Neutrophil (primary cell): ENCODE data around the gene RPL10A.

Experiments
- H3K27ac ChIP-seq: fragments of 200-600 bp; sonication (generic); 2 replicates; pipeline ENCODE4 v1.5.1; 2016; ENCODE audit warnings: mild to moderate bottlenecking, moderate library complexity
- H3K27me3 ChIP-seq: fragments of 200-600 bp; sonication (generic); 2 replicates; pipeline ENCODE4 v1.6.0; 2016; ENCODE audit warnings: mild to moderate bottlenecking
- H3K36me3 ChIP-seq: fragments of 200-600 bp; sonication (generic); 2 replicates; pipeline ENCODE4 v1.5.1; 2017
- H3K4me1 ChIP-seq, 2 experiments: fragments of 200-600 bp in 1 of 2; sonication (generic) in 1 of 2; 1 replicate in 1 of 2; 2 replicates in 1 of 2; pipeline versions ENCODE4 v1.5.1 to v1.6.1; 2013 to 2016; ENCODE audit warnings: low read depth in 1 of 2, low read length in 1 of 2, mild to moderate bottlenecking in 1 of 2, moderate library complexity in 1 of 2; ENCODE audit not compliant: control insufficient read depth in 1 of 2, insufficient read depth in 1 of 2
- H3K4me3 ChIP-seq, 2 experiments: fragments of 200-600 bp in 1 of 2; sonication (generic) in 1 of 2; 1 replicate in 1 of 2; 2 replicates in 1 of 2; pipeline ENCODE4 v1.5.1; 2013 to 2016; ENCODE audit warnings: low read depth in 1 of 2, low read length in 1 of 2, mild to moderate bottlenecking in 1 of 2, moderate library complexity in 1 of 2
- H3K9me3 ChIP-seq: fragments of 200-600 bp; sonication (generic); 2 replicates; pipeline ENCODE4 v1.5.1; 2016
- CTCF ChIP-seq: fragments of 200-600 bp; sonication (generic); IDR thresholded peaks from 2 replicates; pipeline ENCODE4 v1.5.1; 2016; ENCODE audit warnings: antibody characterized with exemption

The RPL10A gene

DNA sequence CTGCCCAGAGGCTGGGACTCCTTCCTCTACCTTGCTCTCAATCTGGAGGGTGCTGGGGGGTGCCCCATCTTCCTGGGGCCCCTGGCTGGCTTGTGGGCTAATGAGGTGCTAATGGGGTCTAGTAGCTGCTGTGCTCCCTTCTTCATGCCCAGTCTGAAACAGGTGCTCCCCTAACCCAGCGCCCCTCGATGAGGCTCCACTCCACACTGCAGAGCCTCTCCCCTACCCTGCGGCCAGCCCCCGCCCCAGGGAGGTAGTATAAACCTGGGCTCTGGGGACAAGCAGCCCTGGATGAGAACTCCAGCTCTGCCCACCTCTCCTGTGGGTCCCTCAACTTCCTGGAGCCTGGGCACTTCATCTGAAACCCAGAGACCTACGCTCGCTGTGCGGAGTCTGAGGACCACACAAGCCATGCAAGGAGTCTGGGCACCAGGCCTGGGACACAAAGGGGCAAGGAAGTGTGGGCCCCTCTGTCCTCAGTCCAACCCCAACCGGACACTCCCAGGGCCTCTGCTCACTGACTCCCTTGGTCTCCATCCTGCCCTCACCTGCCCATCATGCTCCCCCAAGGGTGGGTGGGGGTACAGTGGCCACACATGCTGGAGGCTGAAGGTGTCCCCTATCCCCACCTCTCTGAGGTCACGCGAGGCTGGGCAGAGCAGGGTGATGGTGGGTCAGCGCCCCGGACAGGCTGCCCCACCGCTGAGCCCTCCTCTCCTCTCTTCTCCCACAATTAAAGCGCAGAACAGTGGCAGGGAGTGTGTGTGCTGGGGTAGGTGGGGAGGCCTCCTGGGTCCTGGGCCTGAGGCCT is 6.1 kb downstream of the RPL10A start:
- H3K4me3 ChIP-seq: no peak overlapping the region
- H3K27ac ChIP-seq: no peak overlapping the region
- no peak for TF ChIP-seq CTCF
- no peaks in the 10 kb centered on the region for H3K9me3 ChIP-seq
- H3K27me3 ChIP-seq: no peaks in the 10 kb centered on the region
- H3K36me3 ChIP-seq: no peaks in the 10 kb centered on the region
- H3K4me1 ChIP-seq: peaks cover 5 to 6% of the 10 kb centered on the region in 2 experiments

DNA sequence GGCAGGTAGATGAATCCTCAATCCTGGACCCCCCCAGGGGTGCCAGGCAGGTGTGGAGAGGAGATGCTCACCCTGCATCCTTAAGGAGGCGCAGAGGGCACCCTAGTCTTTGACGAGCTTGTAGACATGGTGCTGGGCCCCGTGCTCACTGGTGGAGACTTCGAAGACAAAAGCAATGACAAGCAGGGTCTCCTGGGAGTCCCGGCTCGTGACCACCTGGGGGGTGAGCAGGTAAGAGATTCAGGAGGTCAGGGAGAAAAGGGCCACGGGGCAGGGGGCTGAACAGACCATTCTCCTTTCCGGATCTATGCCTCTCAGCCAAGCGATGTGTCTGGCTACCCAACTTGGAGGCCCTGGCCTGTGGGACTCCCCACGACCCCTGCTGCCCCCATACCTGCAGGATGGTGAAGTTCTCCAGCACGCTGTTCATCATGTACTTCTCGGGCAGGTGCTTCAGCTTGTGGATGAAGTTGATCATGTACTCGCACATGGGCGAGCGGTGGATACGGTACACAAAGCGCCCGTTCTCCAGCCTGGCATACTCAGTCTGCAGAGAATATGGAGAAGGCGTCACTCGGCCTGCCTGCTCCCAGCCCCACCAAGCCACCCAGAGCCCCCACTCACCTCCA is 6.9 kb downstream of the RPL10A start:
- Histone ChIP-seq H3K9me3 (no peaks in the 10 kb centered on the region), H3K4me3 (no peak overlapping the region), H3K27ac (no peak overlapping the region), H3K36me3 (no peaks in the 10 kb centered on the region), H3K27me3 (no peaks in the 10 kb centered on the region), H3K4me1 (no peaks in the 10 kb centered on the region)
- TF ChIP-seq CTCF: no peak

DNA sequence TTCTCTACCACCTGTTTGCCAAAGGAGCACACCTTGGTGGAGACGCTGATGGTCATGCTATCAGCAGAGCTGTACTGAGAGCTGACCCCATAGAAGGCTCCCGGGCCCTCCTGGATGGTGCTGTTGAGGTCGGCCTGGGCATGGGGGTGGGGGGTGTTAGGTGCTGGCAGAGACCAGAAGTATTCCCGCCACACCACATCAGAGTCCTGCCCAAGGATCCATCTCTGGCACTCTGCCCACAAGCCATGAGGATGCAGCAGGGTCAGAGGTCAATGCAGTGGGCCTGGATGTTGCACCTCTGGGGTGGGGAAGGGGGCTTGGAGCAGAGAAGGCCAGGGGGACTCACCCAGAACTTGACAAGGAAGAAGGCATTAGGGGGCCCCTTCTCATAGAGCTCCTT is 7.4 kb downstream of the RPL10A start:
- H3K4me1 ChIP-seq: no peaks in the 10 kb centered on the region
- H3K27ac ChIP-seq: no peak overlapping the region
- H3K9me3 ChIP-seq: no peaks in the 10 kb centered on the region
- no peak for TF ChIP-seq CTCF
- H3K36me3 ChIP-seq: no peaks in the 10 kb centered on the region
- H3K27me3 ChIP-seq: no peaks in the 10 kb centered on the region
- no peak overlapping the region for H3K4me3 ChIP-seq

DNA sequence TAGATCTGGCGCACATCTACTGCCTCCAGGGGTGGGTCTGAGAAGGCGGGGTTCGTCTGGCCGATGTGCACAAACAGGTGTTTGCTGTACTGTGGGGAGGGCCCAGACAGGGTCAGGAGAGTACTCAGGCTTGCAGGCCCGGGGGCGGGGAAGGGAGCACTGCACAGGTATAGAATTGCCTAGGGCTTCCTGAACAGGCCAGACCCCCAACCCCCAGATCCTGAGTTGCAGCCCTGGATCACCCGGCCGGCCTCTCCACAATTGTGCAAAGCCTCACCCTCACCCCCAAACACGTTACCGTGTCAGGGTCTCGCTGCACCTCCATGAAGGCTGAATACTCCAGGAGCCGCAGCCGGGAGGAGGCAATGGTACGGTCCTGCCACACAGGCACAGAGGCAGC is 7.8 kb downstream of the RPL10A start:
- no peaks in the 10 kb centered on the region for H3K4me1 ChIP-seq
- H3K36me3 ChIP-seq: no peaks in the 10 kb centered on the region

DNA sequence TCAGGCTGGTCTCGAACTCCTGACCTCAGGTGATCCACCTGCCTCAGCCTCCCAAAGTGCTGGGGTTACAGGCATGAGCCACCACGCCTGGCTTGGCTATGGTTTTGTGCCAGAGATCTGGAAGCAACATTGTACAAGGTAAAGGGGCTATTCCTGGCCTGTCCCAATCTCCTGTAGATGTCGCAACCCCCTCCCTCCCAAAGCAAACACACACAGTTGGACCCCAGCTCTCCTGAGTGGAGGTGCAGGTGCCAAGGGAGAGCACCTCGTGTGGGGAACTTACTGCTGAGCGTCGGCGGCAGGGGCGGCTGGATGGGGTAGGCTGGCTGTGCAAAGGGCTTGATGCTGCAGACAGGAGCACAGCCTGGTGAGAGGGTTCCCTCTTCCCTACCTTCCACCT is 8.8 kb downstream of the RPL10A start:
- H3K27ac ChIP-seq: no peak overlapping the region
- H3K4me1 ChIP-seq: no peaks in the 10 kb centered on the region
- H3K36me3 ChIP-seq: no peaks in the 10 kb centered on the region
- H3K4me3 ChIP-seq: no peak overlapping the region
- no peaks in the 10 kb centered on the region for H3K27me3 ChIP-seq
- no peak for TF ChIP-seq CTCF
- H3K9me3 ChIP-seq: no peaks in the 10 kb centered on the region

More for the DNA sequence above, 7.8 kb downstream of the RPL10A start:
- no peaks in the 10 kb centered on the region for H3K9me3 ChIP-seq
- no peak overlapping the region for H3K27ac ChIP-seq
- TF ChIP-seq CTCF: no peak
- no peak overlapping the region for H3K4me3 ChIP-seq
- H3K27me3 ChIP-seq: no peaks in the 10 kb centered on the region
